Natural killer cell (primary cell): ENCODE results near the gene OTOP2. TPM values are rescaled to one million over a fixed set of nuclear protein-coding genes. Genes with fewer than 3 reads are reported as not detected.

Experiments
- ATAC-seq, 3 donors: fragments of 150-1000 bp in 2 of 3; fragments of 200-7000 bp in 1 of 3; cut with Tn5 transposase; 1 replicate in 1 of 3; 2 replicates in 2 of 3; pipeline ENCODE4 v1.10.0; 2021; ENCODE audit warnings: mild to moderate bottlenecking in 2 of 3, moderate library complexity in 2 of 3
- DNase-seq, 2 donors: peaks; one replicate each; pipeline versions ENCODE4 v3.0.0 to v3.0.0-alpha.2; 2013 to 2021; ENCODE audit warnings: mixed read lengths in 1 of 2
- H3K27ac ChIP-seq: one replicate; pipeline ENCODE4 v1.5.1; 2013; ENCODE audit warnings: mild to moderate bottlenecking, low read length
- H3K27me3 ChIP-seq: one replicate; pipeline ENCODE4 v1.6.1; 2013; ENCODE audit warnings: low read length; ENCODE audit not compliant: control insufficient read depth, insufficient read depth
- H3K36me3 ChIP-seq: one replicate; pipeline ENCODE4 v1.6.1; 2013; ENCODE audit warnings: low read length; ENCODE audit not compliant: control insufficient read depth, insufficient read depth
- H3K4me1 ChIP-seq: one replicate; pipeline ENCODE4 v1.6.1; 2013; ENCODE audit warnings: low read length; ENCODE audit not compliant: control insufficient read depth, insufficient read depth
- H3K4me3 ChIP-seq: one replicate; pipeline ENCODE4 v1.5.1; 2013; ENCODE audit warnings: low read length
- H3K9me3 ChIP-seq: one replicate; pipeline ENCODE4 v1.6.1; 2013; ENCODE audit warnings: low read length; ENCODE audit not compliant: control insufficient read depth, insufficient read depth
- H3K27ac Mint-ChIP-seq, 2 donors: one replicate each; pipeline ENCODE4 v1.8.0; 2022; ENCODE audit warnings: mild to moderate bottlenecking in 2 of 2, mixed read lengths in 2 of 2, moderate library complexity in 1 of 2
- H3K27me3 Mint-ChIP-seq, 2 donors: one replicate each; pipeline ENCODE4 v1.8.0; 2022; ENCODE audit warnings: low read depth in 2 of 2, mixed read lengths in 2 of 2
- H3K36me3 Mint-ChIP-seq: one replicate; pipeline ENCODE4 v1.8.0; 2022; ENCODE audit warnings: mixed read lengths
- H3K4me1 Mint-ChIP-seq, 2 donors: one replicate each; pipeline ENCODE4 v1.8.0; 2022; ENCODE audit warnings: mixed read lengths in 2 of 2
- H3K4me3 Mint-ChIP-seq: one replicate; pipeline ENCODE4 v1.8.0; 2022; ENCODE audit warnings: mild to moderate bottlenecking, moderate library complexity, mixed read lengths
- H3K9me3 Mint-ChIP-seq, 2 donors: one replicate each; pipeline ENCODE4 v1.8.0; 2022; ENCODE audit warnings: mixed read lengths in 2 of 2
- WGBS: methylation state at CpG from one replicate; pipeline ENCODE4 v1.1.7; 2013; ENCODE audit warnings: missing lambda C conversion rate; ENCODE audit not compliant: insufficient coverage; 5-methylcytosine and 5-hydroxymethylcytosine counted together
- intact Hi-C: fragments of 100-400 bp; cut with micrococcal nuclease; formaldehyde crosslinking; loops from one replicate; pipeline ENCODE4 v1.14.2; 2022
- total RNA-seq, 4 donors: library from RNA; stranded (reverse); fragments of 120-200 nt in 1 of 4; gene quantifications; one replicate each; pipeline versions ENCODE4 v1.2.3 to v1.2.4, GENCODE V29; 2013 to 2022
- TF ChIP-seq, protein P1 (sequence below): fragments of 200-600 bp; IDR thresholded peaks from one replicate; pipeline ENCODE4 v1.8.0; 2022; ENCODE audit warnings: antibody characterized with exemption

The OTOP2 gene
- total RNA-seq, 3 donors from 2014 or later (not counting 1 experiment from before 2014, with no cell fraction given) = not detected

DNA sequence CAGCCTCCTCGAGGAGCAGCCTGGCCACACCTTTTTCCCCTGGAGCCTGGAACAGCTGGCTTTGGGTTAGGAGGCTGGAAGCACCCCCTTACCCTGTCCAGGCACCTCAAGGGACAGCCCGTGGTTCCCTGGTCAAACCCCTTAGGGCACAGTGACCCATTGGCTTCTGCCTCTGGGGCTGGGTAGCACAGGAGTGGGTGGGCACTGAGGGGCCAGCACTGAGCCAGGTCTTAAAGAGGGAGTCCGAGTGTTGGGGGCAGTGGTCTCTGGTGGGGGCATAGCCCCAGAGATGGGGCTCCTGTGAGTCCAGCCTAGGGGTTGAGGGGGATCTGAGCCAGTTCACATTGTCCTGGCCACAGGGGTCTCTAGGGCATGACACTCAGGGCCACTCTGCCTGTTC, 27.0 kb downstream of the OTOP2 start:
- H3K4me3 Mint-ChIP-seq = no peak overlapping the region
- H3K36me3 ChIP-seq = no peaks in the 10 kb centered on the region
- no peak overlapping the region for H3K27ac Mint-ChIP-seq
- TF ChIP-seq, protein P1, sequence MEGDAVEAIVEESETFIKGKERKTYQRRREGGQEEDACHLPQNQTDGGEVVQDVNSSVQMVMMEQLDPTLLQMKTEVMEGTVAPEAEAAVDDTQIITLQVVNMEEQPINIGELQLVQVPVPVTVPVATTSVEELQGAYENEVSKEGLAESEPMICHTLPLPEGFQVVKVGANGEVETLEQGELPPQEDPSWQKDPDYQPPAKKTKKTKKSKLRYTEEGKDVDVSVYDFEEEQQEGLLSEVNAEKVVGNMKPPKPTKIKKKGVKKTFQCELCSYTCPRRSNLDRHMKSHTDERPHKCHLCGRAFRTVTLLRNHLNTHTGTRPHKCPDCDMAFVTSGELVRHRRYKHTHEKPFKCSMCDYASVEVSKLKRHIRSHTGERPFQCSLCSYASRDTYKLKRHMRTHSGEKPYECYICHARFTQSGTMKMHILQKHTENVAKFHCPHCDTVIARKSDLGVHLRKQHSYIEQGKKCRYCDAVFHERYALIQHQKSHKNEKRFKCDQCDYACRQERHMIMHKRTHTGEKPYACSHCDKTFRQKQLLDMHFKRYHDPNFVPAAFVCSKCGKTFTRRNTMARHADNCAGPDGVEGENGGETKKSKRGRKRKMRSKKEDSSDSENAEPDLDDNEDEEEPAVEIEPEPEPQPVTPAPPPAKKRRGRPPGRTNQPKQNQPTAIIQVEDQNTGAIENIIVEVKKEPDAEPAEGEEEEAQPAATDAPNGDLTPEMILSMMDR = no peak
- WGBS = 80% methylated on average over 3 of the region's 3 CpGs
- intact Hi-C loops = no loop called here
- H3K27ac ChIP-seq = no peak overlapping the region
- H3K36me3 Mint-ChIP-seq = no peaks in the 10 kb centered on the region
- H3K9me3 ChIP-seq = no peaks in the 10 kb centered on the region
- no peaks in the 10 kb centered on the region for H3K4me1 Mint-ChIP-seq
- ATAC-seq = no peak
- H3K9me3 Mint-ChIP-seq = no peaks in the 10 kb centered on the region
- DNase-seq = no peak
- H3K27me3 Mint-ChIP-seq = no peaks in the 10 kb centered on the region
- no peak overlapping the region for H3K4me3 ChIP-seq
- no peaks in the 10 kb centered on the region for H3K4me1 ChIP-seq
- H3K27me3 ChIP-seq = no peaks in the 10 kb centered on the region

DNA sequence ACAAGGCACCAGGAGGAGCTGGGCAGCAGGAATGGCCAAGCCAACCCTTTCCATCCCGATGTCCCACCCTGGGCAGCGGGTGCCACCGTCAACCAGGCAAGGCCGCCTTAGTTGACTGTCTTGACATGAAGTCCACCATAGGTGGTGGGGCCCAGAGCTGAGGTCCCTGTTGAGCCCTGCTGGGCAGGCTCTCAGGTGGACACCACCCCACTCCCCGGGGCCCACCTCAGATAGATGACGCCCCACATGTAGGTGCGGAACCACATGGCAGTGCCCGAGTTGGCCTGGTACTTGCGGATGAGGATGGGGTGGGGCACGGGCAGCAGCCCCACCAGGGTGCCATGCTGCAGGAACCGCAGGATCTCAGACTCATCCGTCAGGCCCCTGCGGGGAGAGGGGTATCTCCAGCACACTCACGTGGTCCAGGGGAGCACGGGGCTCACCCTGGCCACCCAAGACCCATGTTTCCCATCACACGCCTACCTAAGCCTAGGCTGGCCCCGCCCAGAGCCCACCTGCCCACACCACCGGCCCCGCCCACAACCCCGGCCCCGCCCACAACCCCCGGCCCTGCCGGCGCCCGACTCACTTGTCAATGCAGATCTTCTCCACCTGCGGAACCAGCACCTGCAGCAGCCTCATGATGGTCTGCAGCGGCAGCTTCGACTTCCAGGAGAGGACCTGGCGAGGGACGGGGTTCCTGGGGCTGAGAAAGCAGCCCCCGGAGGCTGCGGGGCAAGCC, 27.8 kb downstream of the OTOP2 start:
- no peaks in the 10 kb centered on the region for H3K9me3 ChIP-seq
- DNase-seq = no peak
- H3K27ac ChIP-seq = no peak overlapping the region
- WGBS = 81% methylated on average over 32 of the region's 32 CpGs
- Mint-ChIP-seq H3K27me3 (no peaks in the 10 kb centered on the region), H3K36me3 (no peaks in the 10 kb centered on the region), H3K9me3 (no peaks in the 10 kb centered on the region), H3K4me3 (no peak overlapping the region), H3K4me1 (no peaks in the 10 kb centered on the region), H3K27ac (no peak overlapping the region)
- no peaks in the 10 kb centered on the region for H3K27me3 ChIP-seq
- no peaks in the 10 kb centered on the region for H3K4me1 ChIP-seq
- no peaks in the 10 kb centered on the region for H3K36me3 ChIP-seq
- TF ChIP-seq, protein P1 = no peak
- no peak overlapping the region for H3K4me3 ChIP-seq
- no peak for ATAC-seq
- intact Hi-C loops = no loop called here

- Mint-ChIP-seq H3K9me3 (no peaks in the 10 kb centered on the region), H3K36me3 (no peaks in the 10 kb centered on the region), H3K4me1 (no peaks in the 10 kb centered on the region), H3K27me3 (no peaks in the 10 kb centered on the region), H3K4me3 (no peak overlapping the region), H3K27ac (no peak overlapping the region)
- Histone ChIP-seq H3K27ac (no peak overlapping the region), H3K4me3 (no peak overlapping the region), H3K36me3 (no peaks in the 10 kb centered on the region), H3K9me3 (no peaks in the 10 kb centered on the region), H3K27me3 (no peaks in the 10 kb centered on the region), H3K4me1 (no peaks in the 10 kb centered on the region)
- intact Hi-C loops = no loop called here
- TF ChIP-seq, protein P1 = no peak
- WGBS = 85% methylated on average over 24 of the region's 24 CpGs
- no peak for DNase-seq
- no peak for ATAC-seq
Measured at GRCh38 chr17:74952431-74953133, 28.5 kb downstream of the OTOP2 start.
